K562 (cell line): Measurements from ENCODE around the gene CBX4. TPM values are rescaled to one million over a fixed set of nuclear protein-coding genes. Genes with fewer than 3 reads are reported as not detected.

Experiments used
- BRD4 ChIP-seq: fragments of 200-600 bp; sonication (generic); IDR thresholded peaks from 2 replicates; pipeline ENCODE4 v1.6.1; 2017; ENCODE audit warnings: inconsistent platforms
- E2F6 ChIP-seq, 2 experiments: IDR thresholded peaks; 2 replicates each; pipeline ENCODE4 v1.6.1; 2011; ENCODE audit warnings: borderline replicate concordance in 1 of 2, control low read depth in 1 of 2, low read depth in 1 of 2, low read length in 1 of 2, mild to moderate bottlenecking in 1 of 2, mixed read lengths in 1 of 2, moderate library complexity in 1 of 2; ENCODE audit not compliant: insufficient read depth in 1 of 2, insufficient read length in 1 of 2, poor library complexity in 1 of 2, severe bottlenecking in 1 of 2; ENCODE audit errors: extremely low read depth in 1 of 2
- ELF4 ChIP-seq: fragments of 450-650 bp; formaldehyde crosslinking; IDR thresholded peaks from 2 replicates; pipeline ENCODE4 v1.4.0; 2022; ENCODE audit warnings: missing genetic modification characterization
- MEIS2 ChIP-seq: fragments of 450-650 bp; IDR thresholded peaks from 2 replicates; pipeline ENCODE4 v1.6.1; 2014; ENCODE audit warnings: mild to moderate bottlenecking; ENCODE audit not compliant: partially characterized antibody
- NEUROD1 ChIP-seq: fragments of 150-350 bp; IDR thresholded peaks from 2 replicates; pipeline ENCODE4 v1.6.1; 2014; ENCODE audit warnings: borderline replicate concordance, low read length, low read depth; ENCODE audit not compliant: partially characterized antibody
- NFE2 ChIP-seq: IDR thresholded peaks from 2 replicates; pipeline ENCODE4 v1.6.1; 2014; ENCODE audit warnings: antibody characterized with exemption, low read depth
- POLR2B ChIP-seq: fragments of 450-650 bp; IDR thresholded peaks from 2 replicates; pipeline ENCODE4 v1.6.1; 2018; ENCODE audit warnings: low read depth; ENCODE audit not compliant: partially characterized antibody
- PREB ChIP-seq: sonication (generic); formaldehyde crosslinking; IDR thresholded peaks from 2 replicates; pipeline ENCODE4 v1.8.1; 2023; ENCODE audit warnings: mild to moderate bottlenecking, missing genetic modification reagents
- SAP30 ChIP-seq: fragments of 200-600 bp; sonication (generic); IDR thresholded peaks from 2 replicates; pipeline ENCODE4 v1.6.1; 2012; ENCODE audit warnings: borderline replicate concordance, low read depth, mild to moderate bottlenecking, moderate library complexity, low read length, control low read depth, inconsistent platforms; ENCODE audit not compliant: insufficient read depth, poor library complexity, severe bottlenecking
- SMC3 ChIP-seq: conservative IDR thresholded peaks from 2 replicates; pipeline ENCODE4 v1.6.1; 2011; ENCODE audit warnings: low read depth, low read length, improper control_type of control experiment; ENCODE audit not compliant: insufficient read depth
- SNRNP70 ChIP-seq: fragments of 200-400 bp; formaldehyde crosslinking; optimal IDR thresholded peaks from 2 replicates; pipeline ENCODE3; 2017; ENCODE audit warnings: low read depth, low read length
- ZBTB40 ChIP-seq, 2 experiments: fragments of 450-650 bp in 1 of 2; sonication (generic) in 1 of 2; formaldehyde crosslinking in 1 of 2; IDR thresholded peaks; 2 replicates each; pipeline versions ENCODE4 v1.7.1 to v1.9.0; 2016 to 2022; ENCODE audit warnings: inconsistent platforms in 1 of 2, mild to moderate bottlenecking in 1 of 2, missing genetic modification reagents in 1 of 2
- polyA plus RNA-seq, 8 experiments: library from polyadenylated mRNA; depleted of rRNA in 4 of 8; stranded (reverse) in 5 of 8; unstranded in 3 of 8; fragments of >200 nt; fragmentation: Nextera tagmentation in 2 of 8; fragmentation: Illumina TruSeq in 1 of 8; extraction: Ambion mirVana in 2 of 8; extraction: Trizol in 1 of 8; gene quantifications; 2 replicates each; pipeline versions ENCODE4 v1.2.1 to v1.2.3, GENCODE V29; 2011 to 2014; ENCODE audit warnings: inconsistent platforms in 1 of 8, missing spikeins in 1 of 8
- total RNA-seq, 7 experiments: library from RNA; depleted of rRNA in 6 of 7; stranded (reverse); fragments of >200 nt in 6 of 7; fragmentation: Illumina TruSeq in 2 of 7; extraction: Trizol in 2 of 7; gene quantifications; 2 replicates each; pipeline versions ENCODE4 v1.2.1 to v1.2.3, GENCODE V29; 2011 to 2021; ENCODE audit warnings: low replicate concordance in 1 of 7
- TF ChIP-seq, protein P1 (sequence below): IDR thresholded peaks from 2 replicates; pipeline ENCODE4 v1.6.1; 2016; ENCODE audit warnings: missing genetic modification characterization, missing compliant biosample characterization

Gene CBX4
- total and polyA plus RNA-seq, 9 of the 15 experiments (the other 6 are each of a cell fraction or from before 2014, with no cell fraction given), result 0.98 to 50.5 (median 10.0) TPM

DNA sequence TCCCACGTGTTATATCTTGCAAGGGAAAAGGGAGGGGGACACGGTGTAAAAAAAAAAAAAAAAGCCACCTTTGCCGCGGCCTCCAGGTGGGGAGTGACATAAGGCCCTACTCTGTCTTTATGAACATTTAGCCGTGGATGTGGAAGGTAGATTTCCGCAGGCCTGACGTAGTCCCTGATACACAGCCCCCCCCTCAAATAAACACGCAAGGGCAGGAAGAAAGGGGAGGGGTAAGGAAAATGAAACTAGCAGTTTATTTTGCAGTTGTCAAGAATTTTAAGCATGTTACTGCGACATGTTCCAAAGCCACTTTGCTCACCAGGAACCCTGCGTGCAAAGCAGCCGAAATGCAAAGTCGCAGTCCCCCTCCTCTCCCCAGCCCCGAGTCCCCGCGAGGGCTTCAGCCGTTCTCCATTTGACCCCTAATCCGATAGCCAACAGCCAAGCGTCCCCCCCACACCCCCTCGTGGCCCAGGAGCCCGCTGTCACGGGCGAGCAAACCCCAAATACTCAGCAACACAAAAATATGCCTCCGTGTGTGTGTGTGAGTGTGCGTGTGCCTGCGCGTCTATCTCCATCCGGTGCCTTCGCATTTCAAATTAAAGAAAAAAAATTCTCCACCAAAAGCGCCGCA lies 1.2 kb downstream of the CBX4 start (continued):
- peak in 1 of 2 experiments; percentile 2 for TF ChIP-seq E2F6 (IDR thresholded peaks at IDR 0.05; ENCODE audit: borderline replicate concordance in 1 of 2, extremely low read depth in 1 of 2, insufficient read depth in 1 of 2, insufficient read length in 1 of 2, low read depth in 1 of 2, low read length in 1 of 2, poor library complexity in 1 of 2, severe bottlenecking in 1 of 2)
- TF ChIP-seq NEUROD1, result no peak
- TF ChIP-seq POLR2B, result peak; percentile 11
- no peak for TF ChIP-seq SNRNP70
- peak; percentile 39 for TF ChIP-seq SAP30
- TF ChIP-seq ELF4 (CRISPR knock-in tag), result no peak
- TF ChIP-seq BRD4, result no peak
- TF ChIP-seq PREB, result no peak
- no peak for TF ChIP-seq NFE2
- TF ChIP-seq MEIS2, result no peak
- no peak for TF ChIP-seq SMC3
- 0 out of 2 replicates have a peak, but pooled peaks have one; percentile 28 for TF ChIP-seq ZBTB40 (IDR thresholded peaks at IDR 0.05)
- no peak for TF ChIP-seq ZBTB40 (CRISPR knock-in tag; IDR thresholded peaks at IDR 0.05)
- TF ChIP-seq, protein P1, sequence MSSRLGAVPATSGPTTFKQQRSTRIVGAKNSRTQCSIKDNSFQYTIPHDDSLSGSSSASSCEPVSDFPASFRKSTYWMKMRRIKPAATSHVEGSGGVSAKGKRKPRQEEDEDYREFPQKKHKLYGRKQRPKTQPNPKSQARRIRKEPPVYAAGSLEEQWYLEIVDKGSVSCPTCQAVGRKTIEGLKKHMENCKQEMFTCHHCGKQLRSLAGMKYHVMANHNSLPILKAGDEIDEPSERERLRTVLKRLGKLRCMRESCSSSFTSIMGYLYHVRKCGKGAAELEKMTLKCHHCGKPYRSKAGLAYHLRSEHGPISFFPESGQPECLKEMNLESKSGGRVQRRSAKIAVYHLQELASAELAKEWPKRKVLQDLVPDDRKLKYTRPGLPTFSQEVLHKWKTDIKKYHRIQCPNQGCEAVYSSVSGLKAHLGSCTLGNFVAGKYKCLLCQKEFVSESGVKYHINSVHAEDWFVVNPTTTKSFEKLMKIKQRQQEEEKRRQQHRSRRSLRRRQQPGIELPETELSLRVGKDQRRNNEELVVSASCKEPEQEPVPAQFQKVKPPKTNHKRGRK (tag), result peak; percentile 62
